NCI-H2227 treated with DMSO at 0.1 percent for 48 hours (cell line): ENCODE measurements around the gene IQSEC3.
"Not testable (repeated sequence)": the region's sequence is repeated elsewhere in the genome, so short reads cannot be mapped to it uniquely, and the experiment has no call there.

ENCODE experiments used
- DNase-seq: peaks from one replicate; lab custom pipeline; 2025; lab: John Stamatoyannopoulos, UW

Gene IQSEC3

GRCh38 chr12:214003-214741 is 147.6 kb downstream of the IQSEC3 start, which contains the start of gene SLC6A12:
SLC6A12 (minus strand) TSS chr12:214157; CDS start chr12:209986, 4,171 bp downstream.
- no peak for DNase-seq

GRCh38 chr12:215116-215515 is 148.5 kb downstream of the IQSEC3 start:
- no peak for DNase-seq

GRCh38 chr12:217029-217428 is 150.5 kb downstream of the IQSEC3 start:
- not testable (repeated sequence) for DNase-seq

- DNase-seq, result no peak
These were observed 151.7 kb downstream of the IQSEC3 start for GRCh38 chr12:218221-218620.

- DNase-seq, result no peak
These were observed 152.4 kb downstream of the IQSEC3 start for GRCh38 chr12:218728-219590.

- DNase-seq, result no peak
These were observed 153.4 kb downstream of the IQSEC3 start for GRCh38 chr12:219891-220352.

- DNase-seq, result no peak
These were observed 153.9 kb downstream of the IQSEC3 start for GRCh38 chr12:220491-220890.

- no peak for DNase-seq
These were observed 154.5 kb downstream of the IQSEC3 start for GRCh38 chr12:220946-221550.

- DNase-seq, result no peak
These were observed 155.2 kb downstream of the IQSEC3 start for GRCh38 chr12:221736-222135.

GRCh38 chr12:223841-224240 is 157.3 kb downstream of the IQSEC3 start:
- DNase-seq, result no peak

- no peak for DNase-seq
These were observed 157.8 kb downstream of the IQSEC3 start for GRCh38 chr12:224330-224729.

- DNase-seq, result no peak
These were observed 158.4 kb downstream of the IQSEC3 start for GRCh38 chr12:225012-225411.

- DNase-seq, result no peak
These were observed 159.8 kb downstream of the IQSEC3 start for GRCh38 chr12:226401-226800.

- DNase-seq, result no peak
These were observed 160.8 kb downstream of the IQSEC3 start for GRCh38 chr12:227286-227915.
